ENCODE results near the gene CDKN2A. TPM values are rescaled to one million over a fixed set of nuclear protein-coding genes. Genes with fewer than 3 reads are reported as not detected.

CDKN2A gene
- polyA plus RNA-seq, 1 donor from 2014 or later: not detected

DNA sequence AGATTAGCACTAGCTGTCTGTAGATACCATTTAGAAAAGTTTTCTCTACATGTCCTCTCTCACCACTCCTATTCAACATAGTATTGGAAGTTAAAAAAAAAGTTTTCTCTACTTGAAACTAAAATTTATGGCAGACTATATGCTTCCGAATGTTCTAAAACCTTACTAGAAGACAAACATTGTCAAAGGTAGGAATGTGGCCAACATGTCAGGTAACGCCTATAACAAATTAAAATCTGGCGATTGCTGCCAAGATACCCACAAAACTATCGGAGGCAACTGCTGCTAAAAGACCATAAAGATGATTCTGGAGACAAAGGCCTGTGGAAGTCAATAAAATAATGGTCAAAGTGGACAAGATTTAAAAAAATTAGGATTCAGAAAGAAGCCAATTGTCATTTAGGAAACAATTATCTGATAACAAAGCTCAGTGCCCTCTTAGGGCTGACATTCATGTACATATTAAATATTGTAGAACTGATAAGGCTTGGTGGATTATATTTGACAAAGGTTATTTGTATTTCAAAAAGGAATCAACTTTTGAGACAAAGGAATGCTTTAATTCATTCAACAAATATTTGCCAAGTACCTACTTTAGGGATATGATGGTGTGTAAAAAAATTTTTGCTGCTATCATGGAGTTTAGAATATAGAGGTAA, 52.7 kb downstream of the CDKN2A start:
- no peak overlapping the region for H3K27ac ChIP-seq (ENCODE audit: low read length)
- no peak overlapping the region for H3K4me2 ChIP-seq (ENCODE audit: low read length)
- no peak overlapping the region for H3K9ac ChIP-seq (ENCODE audit: low read length)
- H3F3A ChIP-seq (ENCODE audit: insufficient read depth, low read length, poor library complexity, severe bottlenecking): no peaks in the 10 kb centered on the region
- H3K27me3 ChIP-seq (ENCODE audit: insufficient read depth, low read depth, low read length): no peaks in the 10 kb centered on the region
- TF ChIP-seq MXI1 (conservative IDR thresholded peaks at IDR 0.05; ENCODE audit: poor library complexity, severe bottlenecking) (no peak), SMC3 (conservative IDR thresholded peaks at IDR 0.05; ENCODE audit: poor library complexity) (no peak), RAD21 (conservative IDR thresholded peaks at IDR 0.05) (no peak), POLR2AphosphoS5 (IDR thresholded peaks at IDR 0.05) (no peak), TAF1 (IDR thresholded peaks at IDR 0.05; ENCODE audit: low read depth) (no peak), EZH2 (IDR thresholded peaks at IDR 0.05; ENCODE audit: borderline replicate concordance, insufficient read depth, low read length, poor library complexity, severe bottlenecking) (no peak), EP300 (conservative IDR thresholded peaks at IDR 0.05; ENCODE audit: poor library complexity, severe bottlenecking) (no peak)
- TF ChIP-seq, protein P1, sequence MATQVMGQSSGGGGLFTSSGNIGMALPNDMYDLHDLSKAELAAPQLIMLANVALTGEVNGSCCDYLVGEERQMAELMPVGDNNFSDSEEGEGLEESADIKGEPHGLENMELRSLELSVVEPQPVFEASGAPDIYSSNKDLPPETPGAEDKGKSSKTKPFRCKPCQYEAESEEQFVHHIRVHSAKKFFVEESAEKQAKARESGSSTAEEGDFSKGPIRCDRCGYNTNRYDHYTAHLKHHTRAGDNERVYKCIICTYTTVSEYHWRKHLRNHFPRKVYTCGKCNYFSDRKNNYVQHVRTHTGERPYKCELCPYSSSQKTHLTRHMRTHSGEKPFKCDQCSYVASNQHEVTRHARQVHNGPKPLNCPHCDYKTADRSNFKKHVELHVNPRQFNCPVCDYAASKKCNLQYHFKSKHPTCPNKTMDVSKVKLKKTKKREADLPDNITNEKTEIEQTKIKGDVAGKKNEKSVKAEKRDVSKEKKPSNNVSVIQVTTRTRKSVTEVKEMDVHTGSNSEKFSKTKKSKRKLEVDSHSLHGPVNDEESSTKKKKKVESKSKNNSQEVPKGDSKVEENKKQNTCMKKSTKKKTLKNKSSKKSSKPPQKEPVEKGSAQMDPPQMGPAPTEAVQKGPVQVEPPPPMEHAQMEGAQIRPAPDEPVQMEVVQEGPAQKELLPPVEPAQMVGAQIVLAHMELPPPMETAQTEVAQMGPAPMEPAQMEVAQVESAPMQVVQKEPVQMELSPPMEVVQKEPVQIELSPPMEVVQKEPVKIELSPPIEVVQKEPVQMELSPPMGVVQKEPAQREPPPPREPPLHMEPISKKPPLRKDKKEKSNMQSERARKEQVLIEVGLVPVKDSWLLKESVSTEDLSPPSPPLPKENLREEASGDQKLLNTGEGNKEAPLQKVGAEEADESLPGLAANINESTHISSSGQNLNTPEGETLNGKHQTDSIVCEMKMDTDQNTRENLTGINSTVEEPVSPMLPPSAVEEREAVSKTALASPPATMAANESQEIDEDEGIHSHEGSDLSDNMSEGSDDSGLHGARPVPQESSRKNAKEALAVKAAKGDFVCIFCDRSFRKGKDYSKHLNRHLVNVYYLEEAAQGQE (IDR thresholded peaks at IDR 0.05; ENCODE audit: borderline replicate concordance): no peak
- TF ChIP-seq, protein P2, sequence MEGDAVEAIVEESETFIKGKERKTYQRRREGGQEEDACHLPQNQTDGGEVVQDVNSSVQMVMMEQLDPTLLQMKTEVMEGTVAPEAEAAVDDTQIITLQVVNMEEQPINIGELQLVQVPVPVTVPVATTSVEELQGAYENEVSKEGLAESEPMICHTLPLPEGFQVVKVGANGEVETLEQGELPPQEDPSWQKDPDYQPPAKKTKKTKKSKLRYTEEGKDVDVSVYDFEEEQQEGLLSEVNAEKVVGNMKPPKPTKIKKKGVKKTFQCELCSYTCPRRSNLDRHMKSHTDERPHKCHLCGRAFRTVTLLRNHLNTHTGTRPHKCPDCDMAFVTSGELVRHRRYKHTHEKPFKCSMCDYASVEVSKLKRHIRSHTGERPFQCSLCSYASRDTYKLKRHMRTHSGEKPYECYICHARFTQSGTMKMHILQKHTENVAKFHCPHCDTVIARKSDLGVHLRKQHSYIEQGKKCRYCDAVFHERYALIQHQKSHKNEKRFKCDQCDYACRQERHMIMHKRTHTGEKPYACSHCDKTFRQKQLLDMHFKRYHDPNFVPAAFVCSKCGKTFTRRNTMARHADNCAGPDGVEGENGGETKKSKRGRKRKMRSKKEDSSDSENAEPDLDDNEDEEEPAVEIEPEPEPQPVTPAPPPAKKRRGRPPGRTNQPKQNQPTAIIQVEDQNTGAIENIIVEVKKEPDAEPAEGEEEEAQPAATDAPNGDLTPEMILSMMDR (IDR thresholded peaks at IDR 0.05; ENCODE audit: poor library complexity, severe bottlenecking): no peak
- H3K9me3 ChIP-seq (ENCODE audit: low read length): no peaks in the 10 kb centered on the region
- no peaks in the 10 kb centered on the region for H3K36me3 ChIP-seq (ENCODE audit: insufficient read depth, low read length)
- no peak overlapping the region for H3K4me3 ChIP-seq (ENCODE audit: low read length)
- no peaks in the 10 kb centered on the region for H4K20me1 ChIP-seq (ENCODE audit: insufficient read depth)
- no peaks in the 10 kb centered on the region for H3K79me2 ChIP-seq (replicated peaks; ENCODE audit: insufficient read depth, low read length)
- H2AFZ ChIP-seq (ENCODE audit: low read depth, low read length): no peak overlapping the region
- H3K9me2 ChIP-seq (ENCODE audit: insufficient read depth, low read length): no peaks in the 10 kb centered on the region

DNA sequence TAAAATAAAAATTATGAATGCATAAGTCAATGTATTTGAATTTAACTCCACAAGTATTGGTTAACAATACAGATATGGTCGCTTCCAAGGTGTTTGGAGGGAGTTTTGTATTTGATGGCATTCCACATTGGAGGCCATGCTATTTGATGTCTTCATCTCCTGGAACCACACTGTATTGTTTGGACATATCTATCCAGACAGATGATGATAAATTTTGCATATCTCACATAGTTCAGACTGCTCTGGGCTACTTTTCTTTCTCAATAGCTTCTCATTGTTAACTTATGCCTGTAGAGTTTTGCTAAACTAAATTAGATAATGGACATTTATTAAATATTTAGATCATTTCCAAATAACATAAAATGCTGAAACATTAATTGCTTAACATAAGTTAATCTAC, 58.0 kb downstream of the CDKN2A start:
- Histone ChIP-seq H3K4me2 (ENCODE audit: low read length) (no peak overlapping the region), H3K27me3 (ENCODE audit: insufficient read depth, low read depth, low read length) (no peaks in the 10 kb centered on the region), H3K79me2 (replicated peaks; ENCODE audit: insufficient read depth, low read length) (no peaks in the 10 kb centered on the region)

More for the DNA sequence above, 58.0 kb downstream of the CDKN2A start:
- Histone ChIP-seq H4K20me1 (ENCODE audit: insufficient read depth) (no peaks in the 10 kb centered on the region), H3K9me2 (ENCODE audit: insufficient read depth, low read length) (no peaks in the 10 kb centered on the region), H3K27ac (ENCODE audit: low read length) (no peak overlapping the region), H2AFZ (ENCODE audit: low read depth, low read length) (no peak overlapping the region), H3K9ac (ENCODE audit: low read length) (no peak overlapping the region), H3K4me3 (ENCODE audit: low read length) (no peak overlapping the region), H3F3A (ENCODE audit: insufficient read depth, low read length, poor library complexity, severe bottlenecking) (no peaks in the 10 kb centered on the region), H3K9me3 (ENCODE audit: low read length) (no peaks in the 10 kb centered on the region), H3K36me3 (ENCODE audit: insufficient read depth, low read length) (no peaks in the 10 kb centered on the region)
- TF ChIP-seq, protein P2 (IDR thresholded peaks at IDR 0.05; ENCODE audit: poor library complexity, severe bottlenecking): no peak
- TF ChIP-seq EZH2 (IDR thresholded peaks at IDR 0.05; ENCODE audit: borderline replicate concordance, insufficient read depth, low read length, poor library complexity, severe bottlenecking) (no peak), TAF1 (IDR thresholded peaks at IDR 0.05; ENCODE audit: low read depth) (no peak), EP300 (conservative IDR thresholded peaks at IDR 0.05; ENCODE audit: poor library complexity, severe bottlenecking) (no peak), POLR2AphosphoS5 (IDR thresholded peaks at IDR 0.05) (no peak)
- TF ChIP-seq, protein P1 (IDR thresholded peaks at IDR 0.05; ENCODE audit: borderline replicate concordance): no peak

All from neural cell (in vitro differentiated cells).